HCT116 (cell line): ENCODE results near the gene FOXO6. TPM values are rescaled to one million over a fixed set of nuclear protein-coding genes. Genes with fewer than 3 reads are reported as not detected.

Experiments
- ATAC-seq: fragments of 200-7000 bp; cut with Tn5 transposase; 2 replicates; pipeline ENCODE4 v1.9.1; 2020; ENCODE audit warnings: mild to moderate bottlenecking, moderate library complexity
- BruUV-seq: library from RNA; stranded (reverse); fragments of 400-500 nt; replicated peaks from 2 replicates; lab custom pipeline; 2021; lab: Mats Ljungman, UMichigan
- CTCF ChIA-PET: fragments of 300-600 bp; sonication (Branson Sonifier 250); formaldehyde crosslinking; loops from one replicate; lab custom pipeline; 2021; ENCODE audit warnings: antibody characterized with exemption; lab: Charles Lee
- POLR2A ChIA-PET: fragments of 300-600, 350-600 bp; sonication (Branson Sonifier 250); formaldehyde crosslinking; loops from one replicate; lab custom pipeline; 2021; ENCODE audit warnings: antibody characterized with exemption; lab: Charles Lee
- RAD21 ChIA-PET, 2 experiments: fragments of 300-600 bp; sonication (Branson Sonifier 250); formaldehyde crosslinking; loops; one replicate each; lab custom pipeline; 2023; ENCODE audit warnings: low total read pairs in 2 of 2; ENCODE audit not compliant: uncharacterized antibody in 2 of 2, unreplicated experiment in 2 of 2, low non-redundant PET in 1 of 2; lab: Charles Lee
- DNase-seq: peaks from one replicate; pipeline ENCODE4 v3.0.0-alpha.2; 2010; ENCODE audit warnings: low read depth, low spot score
- H2AFZ ChIP-seq: fragments of 200-600 bp; shearing (Covaris generic), sonication (generic); 2 replicates; pipeline ENCODE4 v1.6.1; 2017; ENCODE audit warnings: low read depth, mixed run types, mixed read lengths, antibody characterized with exemption, low read length; ENCODE audit not compliant: poor library complexity, severe bottlenecking
- H3K27ac ChIP-seq: 2 replicates; pipeline ENCODE4 v1.5.1; 2012; ENCODE audit warnings: low read depth, low read length
- H3K27me3 ChIP-seq: fragments of 200-600 bp; sonication (generic); 2 replicates; pipeline ENCODE4 v1.6.1; 2016; ENCODE audit warnings: mixed run types, low read length, mixed read lengths; ENCODE audit not compliant: insufficient read depth
- H3K36me3 ChIP-seq, 2 experiments: fragments of 200-500 bp in 1 of 2; fragments of 200-600 bp in 1 of 2; sonication (Bioruptor generic) in 1 of 2; sonication (generic) in 1 of 2; 2 replicates each; pipeline versions ENCODE4 v1.5.1 to v1.6.1; 2014 to 2016; ENCODE audit warnings: low read length in 2 of 2, inconsistent platforms in 1 of 2, mixed read lengths in 1 of 2, mixed run types in 1 of 2; ENCODE audit not compliant: insufficient read depth in 2 of 2, control insufficient read depth in 1 of 2
- H3K4me1 ChIP-seq, 2 experiments: fragments of 200-600 bp in 1 of 2; sonication (generic) in 1 of 2; 2 replicates each; pipeline versions ENCODE4 v1.5.1 to v1.6.1; 2012 to 2017; ENCODE audit warnings: low read length in 2 of 2, inconsistent platforms in 1 of 2, mild to moderate bottlenecking in 1 of 2, mixed read lengths in 1 of 2, mixed run types in 1 of 2, moderate library complexity in 1 of 2; ENCODE audit not compliant: insufficient read depth in 2 of 2, control insufficient read depth in 1 of 2
- H3K4me2 ChIP-seq: fragments of 200-600 bp; sonication (generic); 2 replicates; pipeline ENCODE4 v1.6.1; 2017; ENCODE audit warnings: mixed run types, low read length, mixed read lengths
- H3K4me3 ChIP-seq, 2 experiments: fragments of 200-600 bp in 1 of 2; sonication (generic) in 1 of 2; replicated peaks in 1 of 2; 2 replicates each; pipeline ENCODE4 v1.5.1; 2011 to 2016; ENCODE audit warnings: low read length in 2 of 2, control low read depth in 1 of 2, low read depth in 1 of 2, mild to moderate bottlenecking in 1 of 2, mixed read lengths in 1 of 2, mixed run types in 1 of 2
- H3K79me2 ChIP-seq: fragments of 200-600 bp; sonication (generic); 2 replicates; pipeline ENCODE4 v1.6.1; 2017; ENCODE audit warnings: mild to moderate bottlenecking, mixed run types, low read length, moderate library complexity, mixed read lengths; ENCODE audit not compliant: insufficient read depth
- H3K9ac ChIP-seq: fragments of 200-600 bp; sonication (generic); 2 replicates; pipeline ENCODE4 v1.6.1; 2016; ENCODE audit warnings: low read length, mixed read lengths
- H3K9me2 ChIP-seq: fragments of 200-600 bp; sonication (generic), shearing (Covaris generic); 2 replicates; pipeline ENCODE4 v1.6.1; 2017; ENCODE audit warnings: mixed run types, mild to moderate bottlenecking, moderate library complexity; ENCODE audit not compliant: insufficient read depth
- H3K9me3 ChIP-seq, 2 experiments: fragments of 200-500 bp in 1 of 2; fragments of 200-600 bp in 1 of 2; sonication (Bioruptor generic) in 1 of 2; sonication (generic) in 1 of 2; 2 replicates each; pipeline ENCODE4 v1.6.1; 2014 to 2017; ENCODE audit warnings: low read length in 2 of 2, mixed read lengths in 2 of 2, inconsistent platforms in 1 of 2, low read depth in 1 of 2, mild to moderate bottlenecking in 1 of 2, mixed run types in 1 of 2, moderate library complexity in 1 of 2; ENCODE audit not compliant: control insufficient read depth in 1 of 2, insufficient read depth in 1 of 2
- H4K20me1 ChIP-seq: fragments of 200-600 bp; sonication (generic), shearing (Covaris generic); 2 replicates; pipeline ENCODE4 v1.6.1; 2017; ENCODE audit warnings: mixed run types, mild to moderate bottlenecking, moderate library complexity; ENCODE audit not compliant: insufficient read depth
- CBX3 ChIP-seq: IDR thresholded peaks from 2 replicates; pipeline ENCODE4 v1.6.1; 2012; ENCODE audit warnings: low read depth
- EZH2phosphoT487 ChIP-seq: fragments of 200-600 bp; IDR thresholded peaks from 2 replicates; pipeline ENCODE4 v1.6.1; 2018; ENCODE audit warnings: antibody characterized with exemption, borderline replicate concordance
- intact Hi-C: fragments of 100-400 bp; cut with micrococcal nuclease; formaldehyde crosslinking; loops from 2 replicates; pipeline ENCODE4 v1.10.0; 2022
- total RNA-seq: library from RNA; stranded (reverse); gene quantifications from one replicate; pipeline ENCODE4 v1.2.1, GENCODE V29; 2021; ENCODE audit not compliant: unreplicated experiment
- TF ChIP-seq, protein P1 (sequence below), 3 experiments: fragments of 200-600 bp in 1 of 3; sonication (generic) in 1 of 3; IDR thresholded peaks in 2 of 3; conservative IDR thresholded peaks in 1 of 3; 2 replicates each; pipeline ENCODE4 v1.5.1; 2012 to 2017; ENCODE audit warnings: low read depth in 2 of 3, low read length in 2 of 3, antibody characterized with exemption in 1 of 3, borderline replicate concordance in 1 of 3, control low read depth in 1 of 3, mild to moderate bottlenecking in 1 of 3, mixed read lengths in 1 of 3, mixed run types in 1 of 3, moderate library complexity in 1 of 3; ENCODE audit not compliant: insufficient read depth in 1 of 3
- TF ChIP-seq, protein P2 (sequence below): IDR thresholded peaks from 2 replicates; pipeline ENCODE4 v1.6.1; 2012; ENCODE audit warnings: low read depth

FOXO6 gene
- total RNA-seq, 1 experiment from 2014 or later = 7.0 TPM

- Histone ChIP-seq H3K4me1 (peaks cover 0 to 3% of the 10 kb centered on the region in 2 experiments; a peak in 2 of 4 replicates), H3K9me3 (no peaks in the 10 kb centered on the region; a peak in 1 of 4 replicates), H3K4me2 (no peak overlapping the region), H3K36me3 (no peaks in the 10 kb centered on the region)
- CTCF ChIA-PET = no interaction called here
- no peak for DNase-seq
- ATAC-seq = no peak
- BruUV-seq = no TSS peak
- TF ChIP-seq, protein P1, sequence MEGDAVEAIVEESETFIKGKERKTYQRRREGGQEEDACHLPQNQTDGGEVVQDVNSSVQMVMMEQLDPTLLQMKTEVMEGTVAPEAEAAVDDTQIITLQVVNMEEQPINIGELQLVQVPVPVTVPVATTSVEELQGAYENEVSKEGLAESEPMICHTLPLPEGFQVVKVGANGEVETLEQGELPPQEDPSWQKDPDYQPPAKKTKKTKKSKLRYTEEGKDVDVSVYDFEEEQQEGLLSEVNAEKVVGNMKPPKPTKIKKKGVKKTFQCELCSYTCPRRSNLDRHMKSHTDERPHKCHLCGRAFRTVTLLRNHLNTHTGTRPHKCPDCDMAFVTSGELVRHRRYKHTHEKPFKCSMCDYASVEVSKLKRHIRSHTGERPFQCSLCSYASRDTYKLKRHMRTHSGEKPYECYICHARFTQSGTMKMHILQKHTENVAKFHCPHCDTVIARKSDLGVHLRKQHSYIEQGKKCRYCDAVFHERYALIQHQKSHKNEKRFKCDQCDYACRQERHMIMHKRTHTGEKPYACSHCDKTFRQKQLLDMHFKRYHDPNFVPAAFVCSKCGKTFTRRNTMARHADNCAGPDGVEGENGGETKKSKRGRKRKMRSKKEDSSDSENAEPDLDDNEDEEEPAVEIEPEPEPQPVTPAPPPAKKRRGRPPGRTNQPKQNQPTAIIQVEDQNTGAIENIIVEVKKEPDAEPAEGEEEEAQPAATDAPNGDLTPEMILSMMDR (IDR thresholded peaks at IDR 0.05 in 2 of 3, conservative IDR thresholded peaks at IDR 0.05 in 1 of 3; ENCODE audit: borderline replicate concordance in 1 of 3, insufficient read depth in 1 of 3, low read depth in 2 of 3, low read length in 2 of 3) = no peak
- TF ChIP-seq EZH2phosphoT487 = no peak
- TF ChIP-seq, protein P2, sequence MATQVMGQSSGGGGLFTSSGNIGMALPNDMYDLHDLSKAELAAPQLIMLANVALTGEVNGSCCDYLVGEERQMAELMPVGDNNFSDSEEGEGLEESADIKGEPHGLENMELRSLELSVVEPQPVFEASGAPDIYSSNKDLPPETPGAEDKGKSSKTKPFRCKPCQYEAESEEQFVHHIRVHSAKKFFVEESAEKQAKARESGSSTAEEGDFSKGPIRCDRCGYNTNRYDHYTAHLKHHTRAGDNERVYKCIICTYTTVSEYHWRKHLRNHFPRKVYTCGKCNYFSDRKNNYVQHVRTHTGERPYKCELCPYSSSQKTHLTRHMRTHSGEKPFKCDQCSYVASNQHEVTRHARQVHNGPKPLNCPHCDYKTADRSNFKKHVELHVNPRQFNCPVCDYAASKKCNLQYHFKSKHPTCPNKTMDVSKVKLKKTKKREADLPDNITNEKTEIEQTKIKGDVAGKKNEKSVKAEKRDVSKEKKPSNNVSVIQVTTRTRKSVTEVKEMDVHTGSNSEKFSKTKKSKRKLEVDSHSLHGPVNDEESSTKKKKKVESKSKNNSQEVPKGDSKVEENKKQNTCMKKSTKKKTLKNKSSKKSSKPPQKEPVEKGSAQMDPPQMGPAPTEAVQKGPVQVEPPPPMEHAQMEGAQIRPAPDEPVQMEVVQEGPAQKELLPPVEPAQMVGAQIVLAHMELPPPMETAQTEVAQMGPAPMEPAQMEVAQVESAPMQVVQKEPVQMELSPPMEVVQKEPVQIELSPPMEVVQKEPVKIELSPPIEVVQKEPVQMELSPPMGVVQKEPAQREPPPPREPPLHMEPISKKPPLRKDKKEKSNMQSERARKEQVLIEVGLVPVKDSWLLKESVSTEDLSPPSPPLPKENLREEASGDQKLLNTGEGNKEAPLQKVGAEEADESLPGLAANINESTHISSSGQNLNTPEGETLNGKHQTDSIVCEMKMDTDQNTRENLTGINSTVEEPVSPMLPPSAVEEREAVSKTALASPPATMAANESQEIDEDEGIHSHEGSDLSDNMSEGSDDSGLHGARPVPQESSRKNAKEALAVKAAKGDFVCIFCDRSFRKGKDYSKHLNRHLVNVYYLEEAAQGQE = no peak
- TF ChIP-seq CBX3 = no peak
- TF ChIP-seq, all 23 proteins: peak for 0
- no peak overlapping the region for H2AFZ ChIP-seq
- no peak overlapping the region for H3K27ac ChIP-seq
- H3K79me2 ChIP-seq = no peaks in the 10 kb centered on the region
- H3K4me3 ChIP-seq = no peak overlapping the region
- ChIA-PET RAD21 (no interaction called here), POLR2A (no interaction called here)
- intact Hi-C loops = no loop called here
- no peak overlapping the region for H3K9ac ChIP-seq
- H3K9me2 ChIP-seq = no peaks in the 10 kb centered on the region
- no peaks in the 10 kb centered on the region for H4K20me1 ChIP-seq
- H3K27me3 ChIP-seq = peaks cover 6% of the 10 kb centered on the region; the same call in 1 of the 2 replicates
Measured at GRCh38 chr1:41408691-41409090, 47.5 kb downstream of the FOXO6 start.
